Liver (tissue), 9 donors: ENCODE data around the gene JAM2. TPM values are rescaled to one million over a fixed set of nuclear protein-coding genes. Genes with fewer than 3 reads are reported as not detected.

Source experiments
- DNase-seq: peaks from one replicate; pipeline ENCODE4 v3.0.0-alpha.2; 2017; ENCODE audit warnings: low spot score
- H3K27ac ChIP-seq, 2 donors: one replicate each; pipeline ENCODE4 v1.7.0; 2013; ENCODE audit warnings: inconsistent platforms in 2 of 2, low read length in 2 of 2, control low read depth in 1 of 2, low read depth in 1 of 2, mild to moderate bottlenecking in 1 of 2
- H3K27me3 ChIP-seq, 4 donors: one replicate each; pipeline versions ENCODE4 v1.6.1 to v1.7.0; 2013; ENCODE audit warnings: low read length in 3 of 4, inconsistent platforms in 1 of 4, mild to moderate bottlenecking in 1 of 4, moderate library complexity in 1 of 4; ENCODE audit not compliant: control insufficient read depth in 4 of 4, insufficient read depth in 4 of 4
- H3K36me3 ChIP-seq, 4 donors: one replicate each; pipeline versions ENCODE4 v1.6.1 to v1.7.0; 2013; ENCODE audit warnings: low read length in 3 of 4, mild to moderate bottlenecking in 3 of 4, low read depth in 1 of 4, moderate library complexity in 1 of 4; ENCODE audit not compliant: control insufficient read depth in 4 of 4, insufficient read depth in 3 of 4
- H3K4me1 ChIP-seq, 4 donors: one replicate each; pipeline versions ENCODE4 v1.6.1 to v1.7.0; 2013; ENCODE audit warnings: low read length in 3 of 4, mild to moderate bottlenecking in 3 of 4, moderate library complexity in 1 of 4; ENCODE audit not compliant: control insufficient read depth in 4 of 4, insufficient read depth in 4 of 4
- H3K4me3 ChIP-seq, 3 donors: one replicate each; pipeline versions ENCODE4 v1.6.1 to v1.7.0; 2013; ENCODE audit warnings: low read length in 3 of 3, control low read depth in 1 of 3, low read depth in 1 of 3, mild to moderate bottlenecking in 1 of 3
- H3K9ac ChIP-seq, 2 donors: one replicate each; pipeline ENCODE4 v1.7.0; 2013; ENCODE audit warnings: low read length in 2 of 2, mild to moderate bottlenecking in 2 of 2, moderate library complexity in 2 of 2, control low read depth in 1 of 2, low read depth in 1 of 2
- H3K9me3 ChIP-seq, 4 donors: one replicate each; pipeline versions ENCODE4 v1.6.1 to v1.7.0; 2013; ENCODE audit warnings: low read length in 3 of 4; ENCODE audit not compliant: control insufficient read depth in 4 of 4
- CTCF ChIP-seq: fragments of 150-350 bp; IDR thresholded peaks from 2 replicates; pipeline ENCODE4 v1.5.1; 2017; ENCODE audit warnings: improper control_type of control experiment, low read depth, low read length; ENCODE audit not compliant: missing input control
- EGR1 ChIP-seq, 2 donors: IDR thresholded peaks; 2 replicates each; pipeline ENCODE4 v1.6.1; 2016 to 2018; ENCODE audit warnings: antibody characterized with exemption in 2 of 2, low read depth in 2 of 2
- FOXA1 ChIP-seq: IDR thresholded peaks from 2 replicates; pipeline ENCODE4 v1.6.1; 2016; ENCODE audit warnings: antibody characterized with exemption
- FOXA2 ChIP-seq: IDR thresholded peaks from 2 replicates; pipeline ENCODE4 v1.6.1; 2016; ENCODE audit warnings: antibody characterized with exemption
- GABPA ChIP-seq, 2 donors: IDR thresholded peaks in 1 of 2; conservative IDR thresholded peaks in 1 of 2; 2 replicates each; pipeline ENCODE4 v1.6.1; 2016; ENCODE audit warnings: antibody characterized with exemption in 2 of 2, mild to moderate bottlenecking in 1 of 2, moderate library complexity in 1 of 2
- HNF4A ChIP-seq, 2 donors: conservative IDR thresholded peaks; 2 replicates each; pipeline ENCODE4 v1.6.1; 2016; ENCODE audit warnings: antibody characterized with exemption in 2 of 2, mild to moderate bottlenecking in 2 of 2
- HNF4G ChIP-seq: IDR thresholded peaks from 2 replicates; pipeline ENCODE4 v1.6.1; 2016; ENCODE audit warnings: antibody characterized with exemption
- JUND ChIP-seq, 2 donors: IDR thresholded peaks; 2 replicates each; pipeline ENCODE4 v1.6.1; 2016; ENCODE audit warnings: antibody characterized with exemption in 2 of 2
- NR2F2 ChIP-seq: IDR thresholded peaks from 2 replicates; pipeline ENCODE4 v1.6.1; 2016; ENCODE audit warnings: antibody characterized with exemption
- RAD21 ChIP-seq, 2 donors: IDR thresholded peaks; 2 replicates each; pipeline ENCODE4 v1.6.1; 2016; ENCODE audit warnings: antibody characterized with exemption in 2 of 2, mild to moderate bottlenecking in 2 of 2
- RXRA ChIP-seq, 2 donors: IDR thresholded peaks; 2 replicates each; pipeline ENCODE4 v1.6.1; 2017 to 2018; ENCODE audit warnings: antibody characterized with exemption in 2 of 2, mild to moderate bottlenecking in 1 of 2
- SP1 ChIP-seq: IDR thresholded peaks from 2 replicates; pipeline ENCODE4 v1.6.1; 2018; ENCODE audit warnings: antibody characterized with exemption, mild to moderate bottlenecking
- TAF1 ChIP-seq: conservative IDR thresholded peaks from 2 replicates; pipeline ENCODE4 v1.6.1; 2016; ENCODE audit warnings: antibody characterized with exemption, mild to moderate bottlenecking
- YY1 ChIP-seq: IDR thresholded peaks from 2 replicates; pipeline ENCODE4 v1.6.1; 2016; ENCODE audit warnings: antibody characterized with exemption, mild to moderate bottlenecking
- ZBTB33 ChIP-seq: IDR thresholded peaks from 2 replicates; pipeline ENCODE4 v1.6.1; 2016; ENCODE audit warnings: antibody characterized with exemption
- WGBS: extraction: QIAGEN DNeasy Blood & Tissue Kit; methylation state at CpG from one replicate; pipeline ENCODE4 v1.1.7; 2013; 5-methylcytosine and 5-hydroxymethylcytosine counted together
- polyA plus RNA-seq, 2 donors: library from polyadenylated mRNA; stranded (reverse) in 1 of 2; unstranded in 1 of 2; fragments of 200-250 nt in 1 of 2; fragments of >200 nt in 1 of 2; fragmentation: Nextera tagmentation in 1 of 2; extraction: Ambion mirVana in 1 of 2; gene quantifications; one replicate each; pipeline versions ENCODE4 v1.2.1 to v1.2.3, GENCODE V29; 2013 to 2015
- total RNA-seq, 2 donors: library from RNA; depleted of rRNA; stranded (reverse); fragments of >200 nt; gene quantifications; one replicate each; pipeline ENCODE4 v1.2.3, GENCODE V29; 2014
- TF ChIP-seq, protein P1 (sequence below): IDR thresholded peaks from 2 replicates; pipeline ENCODE4 v1.6.1; 2016; ENCODE audit warnings: antibody characterized with exemption
- TF ChIP-seq, protein P2 (sequence below): IDR thresholded peaks from 2 replicates; pipeline ENCODE4 v1.6.1; 2016; ENCODE audit warnings: antibody characterized with exemption, mild to moderate bottlenecking
- TF ChIP-seq, protein P3 (sequence below): IDR thresholded peaks from 2 replicates; pipeline ENCODE4 v1.6.1; 2016; ENCODE audit warnings: antibody characterized with exemption
- donor health status: healthy.
- donor health status: healthy.
- donor health status: healthy.
- donor health status: healthy.
- donor health status: healthy.

Gene JAM2
- total and polyA plus RNA-seq, 4 donors, result 0.89 to 2.0 (median 1.3) TPM

DNA sequence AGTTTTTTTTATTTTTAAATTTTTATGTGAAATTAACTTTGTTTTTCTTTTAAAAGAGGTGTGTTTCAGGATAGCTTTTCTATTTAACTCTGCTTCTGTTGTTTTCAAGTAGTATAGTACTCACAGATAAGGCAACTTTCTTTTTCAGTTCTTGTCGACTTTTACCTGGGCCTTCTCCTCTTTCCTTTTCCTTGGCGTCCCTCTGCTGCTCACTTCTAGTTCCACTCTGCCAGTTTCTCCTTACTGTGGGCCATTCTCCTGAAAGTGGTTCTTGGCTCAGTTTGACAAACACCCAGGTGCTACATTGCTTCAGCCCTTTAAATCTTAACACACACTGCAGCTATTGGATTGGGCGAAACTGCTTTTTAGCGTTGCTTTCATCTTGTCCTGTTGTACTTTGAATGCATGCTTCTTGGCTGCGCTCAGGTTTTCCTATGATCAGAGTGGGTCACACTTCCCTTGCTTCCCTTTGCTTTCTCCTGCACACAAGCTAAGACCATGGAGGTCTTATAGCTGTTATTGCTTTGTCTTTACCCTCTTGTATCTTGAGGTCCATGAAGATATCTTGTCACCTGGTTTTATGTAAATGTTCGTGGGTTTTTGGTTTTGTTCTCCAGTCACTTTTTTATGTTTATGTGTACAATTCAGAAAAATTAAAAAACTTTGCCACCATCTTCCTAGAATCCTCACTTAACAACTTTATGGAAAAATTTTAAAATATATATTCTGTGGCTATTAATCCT, 117.3 kb downstream of the JAM2 start:
- TF ChIP-seq FOXA1 (no peak), FOXA2 (no peak), RAD21 (IDR thresholded peaks at IDR 0.05) (no peak), ZBTB33 (no peak), NR2F2 (no peak), EGR1 (IDR thresholded peaks at IDR 0.05; ENCODE audit: low read depth in 2 of 2) (no peak), RXRA (IDR thresholded peaks at IDR 0.05) (no peak), HNF4G (no peak), YY1 (no peak), GABPA (IDR thresholded peaks at IDR 0.05 in 1 of 2, conservative IDR thresholded peaks at IDR 0.05 in 1 of 2) (no peak), TAF1 (no peak), HNF4A (conservative IDR thresholded peaks at IDR 0.05) (no peak), JUND (IDR thresholded peaks at IDR 0.05) (no peak), SP1 (no peak), CTCF (no peak)
- TF ChIP-seq, protein P1, sequence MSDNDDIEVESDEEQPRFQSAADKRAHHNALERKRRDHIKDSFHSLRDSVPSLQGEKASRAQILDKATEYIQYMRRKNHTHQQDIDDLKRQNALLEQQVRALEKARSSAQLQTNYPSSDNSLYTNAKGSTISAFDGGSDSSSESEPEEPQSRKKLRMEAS, result no peak
- TF ChIP-seq, protein P2, sequence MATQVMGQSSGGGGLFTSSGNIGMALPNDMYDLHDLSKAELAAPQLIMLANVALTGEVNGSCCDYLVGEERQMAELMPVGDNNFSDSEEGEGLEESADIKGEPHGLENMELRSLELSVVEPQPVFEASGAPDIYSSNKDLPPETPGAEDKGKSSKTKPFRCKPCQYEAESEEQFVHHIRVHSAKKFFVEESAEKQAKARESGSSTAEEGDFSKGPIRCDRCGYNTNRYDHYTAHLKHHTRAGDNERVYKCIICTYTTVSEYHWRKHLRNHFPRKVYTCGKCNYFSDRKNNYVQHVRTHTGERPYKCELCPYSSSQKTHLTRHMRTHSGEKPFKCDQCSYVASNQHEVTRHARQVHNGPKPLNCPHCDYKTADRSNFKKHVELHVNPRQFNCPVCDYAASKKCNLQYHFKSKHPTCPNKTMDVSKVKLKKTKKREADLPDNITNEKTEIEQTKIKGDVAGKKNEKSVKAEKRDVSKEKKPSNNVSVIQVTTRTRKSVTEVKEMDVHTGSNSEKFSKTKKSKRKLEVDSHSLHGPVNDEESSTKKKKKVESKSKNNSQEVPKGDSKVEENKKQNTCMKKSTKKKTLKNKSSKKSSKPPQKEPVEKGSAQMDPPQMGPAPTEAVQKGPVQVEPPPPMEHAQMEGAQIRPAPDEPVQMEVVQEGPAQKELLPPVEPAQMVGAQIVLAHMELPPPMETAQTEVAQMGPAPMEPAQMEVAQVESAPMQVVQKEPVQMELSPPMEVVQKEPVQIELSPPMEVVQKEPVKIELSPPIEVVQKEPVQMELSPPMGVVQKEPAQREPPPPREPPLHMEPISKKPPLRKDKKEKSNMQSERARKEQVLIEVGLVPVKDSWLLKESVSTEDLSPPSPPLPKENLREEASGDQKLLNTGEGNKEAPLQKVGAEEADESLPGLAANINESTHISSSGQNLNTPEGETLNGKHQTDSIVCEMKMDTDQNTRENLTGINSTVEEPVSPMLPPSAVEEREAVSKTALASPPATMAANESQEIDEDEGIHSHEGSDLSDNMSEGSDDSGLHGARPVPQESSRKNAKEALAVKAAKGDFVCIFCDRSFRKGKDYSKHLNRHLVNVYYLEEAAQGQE, result no peak
- TF ChIP-seq, protein P3, sequence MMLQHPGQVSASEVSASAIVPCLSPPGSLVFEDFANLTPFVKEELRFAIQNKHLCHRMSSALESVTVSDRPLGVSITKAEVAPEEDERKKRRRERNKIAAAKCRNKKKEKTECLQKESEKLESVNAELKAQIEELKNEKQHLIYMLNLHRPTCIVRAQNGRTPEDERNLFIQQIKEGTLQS, result no peak
- no peak overlapping the region for H3K9ac ChIP-seq
- no peaks in the 10 kb centered on the region for H3K27me3 ChIP-seq
- H3K4me3 ChIP-seq, result no peak overlapping the region
- no peak overlapping the region for H3K27ac ChIP-seq
- no peak for DNase-seq
- WGBS, result 89% methylated on average over 6 of the region's 6 CpGs
- no peaks in the 10 kb centered on the region for H3K9me3 ChIP-seq
- peaks cover 10 to 41% (median 29%) of the 10 kb centered on the region in 4 donors for H3K36me3 ChIP-seq
- H3K4me1 ChIP-seq, result no peaks in the 10 kb centered on the region
